GM23338 (cell line): ENCODE measurements around the gene DOCK10. TPM values are rescaled to one million over a fixed set of nuclear protein-coding genes. Genes with fewer than 3 reads are reported as not detected.

Experiments used
- ATAC-seq: fragments of 200-7000 bp; cut with Tn5 transposase; 3 replicates; pipeline ENCODE4 v1.9.1; 2020
- DNase-seq: peaks from one replicate; pipeline ENCODE4 v3.0.0-alpha.2; 2015; ENCODE audit warnings: low spot score
- H2AFZ ChIP-seq: fragments of 200-600 bp; sonication (generic); 2 replicates; pipeline ENCODE4 v1.8.0; 2016; ENCODE audit warnings: antibody characterized with exemption, mild to moderate bottlenecking, moderate library complexity
- H3F3A ChIP-seq: fragments of 200-600 bp; sonication (generic); replicated peaks from 2 replicates; pipeline ENCODE4 v1.8.0; 2017; ENCODE audit warnings: antibody characterized with exemption, mixed run types, low read depth
- H3K27ac ChIP-seq: fragments of 200-600 bp; sonication (generic); 2 replicates; pipeline ENCODE4 v1.6.1; 2016; ENCODE audit warnings: low read depth
- H3K27me3 ChIP-seq: fragments of 200-600 bp; sonication (generic); 2 replicates; pipeline ENCODE4 v1.8.0; 2016; ENCODE audit warnings: mild to moderate bottlenecking, mixed run types, moderate library complexity; ENCODE audit not compliant: insufficient read depth
- H3K36me3 ChIP-seq: fragments of 200-600 bp; sonication (generic); 2 replicates; pipeline ENCODE4 v1.8.0; 2016; ENCODE audit warnings: mild to moderate bottlenecking; ENCODE audit not compliant: insufficient read depth
- H3K4me1 ChIP-seq: fragments of 200-600 bp; sonication (generic); 2 replicates; pipeline ENCODE4 v1.8.0; 2016; ENCODE audit warnings: mild to moderate bottlenecking, moderate library complexity; ENCODE audit not compliant: insufficient read depth
- H3K4me2 ChIP-seq: fragments of 200-600 bp; sonication (generic); 2 replicates; pipeline ENCODE4 v1.7.1; 2017; ENCODE audit warnings: mixed run types
- H3K4me3 ChIP-seq: fragments of 200-600 bp; sonication (generic); 2 replicates; pipeline ENCODE4 v1.6.1; 2016; ENCODE audit warnings: mixed run types
- H3K79me2 ChIP-seq: fragments of 200-600 bp; sonication (generic); replicated peaks from 2 replicates; pipeline ENCODE4 v1.8.0; 2017; ENCODE audit warnings: mild to moderate bottlenecking; ENCODE audit not compliant: insufficient read depth
- H3K9me2 ChIP-seq: fragments of 200-600 bp; sonication (generic); 2 replicates; pipeline ENCODE4 v1.8.0; 2017; ENCODE audit not compliant: insufficient read depth
- H4K20me1 ChIP-seq: fragments of 200-600 bp; sonication (generic); replicated peaks from 2 replicates; pipeline ENCODE4 v1.8.0; 2017; ENCODE audit warnings: mild to moderate bottlenecking; ENCODE audit not compliant: insufficient read depth
- H3K27ac Mint-ChIP-seq: 2 replicates; pipeline ENCODE4 v1.8.0; 2020; ENCODE audit warnings: inconsistent platforms, mild to moderate bottlenecking, moderate library complexity, mixed read lengths
- H3K27me3 Mint-ChIP-seq: 3 replicates; pipeline ENCODE4 v1.8.0; 2022; ENCODE audit warnings: low read depth, mild to moderate bottlenecking, moderate library complexity, mixed read lengths, inconsistent platforms; ENCODE audit not compliant: insufficient read depth, poor library complexity
- H3K36me3 Mint-ChIP-seq: 3 replicates; pipeline ENCODE4 v1.8.0; 2021; ENCODE audit warnings: low read depth, mild to moderate bottlenecking, inconsistent platforms, moderate library complexity, mixed read lengths
- H3K4me1 Mint-ChIP-seq: 3 replicates; pipeline ENCODE4 v1.8.0; 2020; ENCODE audit warnings: mild to moderate bottlenecking, inconsistent platforms, mixed read lengths
- H3K4me3 Mint-ChIP-seq: 3 replicates; pipeline ENCODE4 v1.8.0; 2021; ENCODE audit warnings: moderate library complexity, mild to moderate bottlenecking, inconsistent platforms, mixed read lengths
- H3K9me3 Mint-ChIP-seq: 3 replicates; pipeline ENCODE4 v1.8.0; 2020; ENCODE audit warnings: moderate library complexity, mild to moderate bottlenecking, inconsistent platforms, mixed read lengths
- CREB1 ChIP-seq: fragments of 250-450 bp; sonication (Bioruptor Pico); IDR thresholded peaks from 2 replicates; pipeline ENCODE4 v1.5.0; 2020; ENCODE audit warnings: low read depth, mild to moderate bottlenecking, moderate library complexity
- EZH2 ChIP-seq: fragments of 200-600 bp; sonication (generic); IDR thresholded peaks from one replicate; pipeline ENCODE4 v1.8.0; 2017; ENCODE audit warnings: antibody characterized with exemption, mild to moderate bottlenecking, low read depth; ENCODE audit not compliant: unreplicated experiment
- EZH2phosphoT487 ChIP-seq: fragments of 200-600 bp; sonication (generic); IDR thresholded peaks from one replicate; pipeline ENCODE4 v1.8.1; 2018; ENCODE audit warnings: antibody characterized with exemption; ENCODE audit not compliant: unreplicated experiment
- JUNB ChIP-seq: IDR thresholded peaks from one replicate; pipeline ENCODE4 v1.6.1; 2016; ENCODE audit warnings: antibody characterized with exemption; ENCODE audit not compliant: unreplicated experiment
- NANOG ChIP-seq: IDR thresholded peaks from 2 replicates; pipeline ENCODE4 v1.6.1; 2016; ENCODE audit warnings: antibody characterized with exemption, borderline replicate concordance
- POLR2AphosphoS5 ChIP-seq: IDR thresholded peaks from 2 replicates; pipeline ENCODE4 v1.6.1; 2016; ENCODE audit warnings: antibody characterized with exemption, low read depth
- REST ChIP-seq: IDR thresholded peaks from one replicate; pipeline ENCODE4 v1.6.1; 2018; ENCODE audit warnings: antibody characterized with exemption; ENCODE audit not compliant: unreplicated experiment
- STAT1 ChIP-seq: IDR thresholded peaks from one replicate; pipeline ENCODE4 v1.6.1; 2016; ENCODE audit warnings: antibody characterized with exemption; ENCODE audit not compliant: unreplicated experiment
- ZNF331 ChIP-seq: fragments of 250-450 bp; sonication (Bioruptor Pico); IDR thresholded peaks from 2 replicates; pipeline ENCODE4 v1.5.0; 2020; ENCODE audit warnings: low read depth, mild to moderate bottlenecking, moderate library complexity
- polyA plus RNA-seq: library from polyadenylated mRNA; unstranded; fragments of >200 nt; fragmentation: Nextera tagmentation; extraction: Ambion mirVana; gene quantifications from 2 replicates; pipeline ENCODE4 v1.2.1, GENCODE V29; 2016
- total RNA-seq: library from RNA; depleted of rRNA; stranded (reverse); fragments of >200 nt; shearing (Covaris generic); gene quantifications from 2 replicates; pipeline ENCODE4 v1.2.3, GENCODE V29; 2014
- TF ChIP-seq, protein P1 (sequence below), 2 experiments: fragments of 200-600 bp in 1 of 2; sonication (generic) in 1 of 2; conservative IDR thresholded peaks; 2 replicates each; pipeline versions ENCODE4 v1.5.1 to v1.6.1; 2016 to 2017; ENCODE audit warnings: antibody characterized with exemption in 2 of 2, low read depth in 2 of 2, mild to moderate bottlenecking in 2 of 2, moderate library complexity in 1 of 2
- TF ChIP-seq, protein P2 (sequence below): IDR thresholded peaks from 2 replicates; pipeline ENCODE4 v1.6.1; 2016; ENCODE audit warnings: antibody characterized with exemption
- TF ChIP-seq, protein P3 (sequence below): fragments of 250-450 bp; sonication (Bioruptor Pico); IDR thresholded peaks from 2 replicates; pipeline ENCODE4 v1.5.0; 2020; ENCODE audit warnings: mild to moderate bottlenecking, moderate library complexity

DOCK10 gene
- total and polyA plus RNA-seq, 2 experiments from 2014 or later = 1.0 to 1.7 TPM

GRCh38 chr2:224850081-224850480 is 192.2 kb downstream of the DOCK10 start:
- H3K4me3 Mint-ChIP-seq = no peak overlapping the region
- no peaks in the 10 kb centered on the region for H3F3A ChIP-seq
- no peaks in the 10 kb centered on the region for H3K4me1 Mint-ChIP-seq
- H2AFZ ChIP-seq = no peak overlapping the region
- no peaks in the 10 kb centered on the region for H3K4me1 ChIP-seq
- H3K27me3 Mint-ChIP-seq = peaks cover 2% of the 10 kb centered on the region
- no peak overlapping the region for H3K4me3 ChIP-seq
- H4K20me1 ChIP-seq = no peaks in the 10 kb centered on the region
- no peaks in the 10 kb centered on the region for H3K36me3 Mint-ChIP-seq
- TF ChIP-seq EZH2phosphoT487 (no peak), NANOG (no peak), STAT1 (no peak), ZNF331 (CRISPR knock-in tag) (no peak), JUNB (no peak), REST (no peak), EZH2 (no peak), CREB1 (CRISPR knock-in tag) (no peak), POLR2AphosphoS5 (no peak)
- TF ChIP-seq, protein P1, sequence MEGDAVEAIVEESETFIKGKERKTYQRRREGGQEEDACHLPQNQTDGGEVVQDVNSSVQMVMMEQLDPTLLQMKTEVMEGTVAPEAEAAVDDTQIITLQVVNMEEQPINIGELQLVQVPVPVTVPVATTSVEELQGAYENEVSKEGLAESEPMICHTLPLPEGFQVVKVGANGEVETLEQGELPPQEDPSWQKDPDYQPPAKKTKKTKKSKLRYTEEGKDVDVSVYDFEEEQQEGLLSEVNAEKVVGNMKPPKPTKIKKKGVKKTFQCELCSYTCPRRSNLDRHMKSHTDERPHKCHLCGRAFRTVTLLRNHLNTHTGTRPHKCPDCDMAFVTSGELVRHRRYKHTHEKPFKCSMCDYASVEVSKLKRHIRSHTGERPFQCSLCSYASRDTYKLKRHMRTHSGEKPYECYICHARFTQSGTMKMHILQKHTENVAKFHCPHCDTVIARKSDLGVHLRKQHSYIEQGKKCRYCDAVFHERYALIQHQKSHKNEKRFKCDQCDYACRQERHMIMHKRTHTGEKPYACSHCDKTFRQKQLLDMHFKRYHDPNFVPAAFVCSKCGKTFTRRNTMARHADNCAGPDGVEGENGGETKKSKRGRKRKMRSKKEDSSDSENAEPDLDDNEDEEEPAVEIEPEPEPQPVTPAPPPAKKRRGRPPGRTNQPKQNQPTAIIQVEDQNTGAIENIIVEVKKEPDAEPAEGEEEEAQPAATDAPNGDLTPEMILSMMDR (conservative IDR thresholded peaks at IDR 0.05; ENCODE audit: low read depth in 2 of 2) = no peak
- TF ChIP-seq, protein P2, sequence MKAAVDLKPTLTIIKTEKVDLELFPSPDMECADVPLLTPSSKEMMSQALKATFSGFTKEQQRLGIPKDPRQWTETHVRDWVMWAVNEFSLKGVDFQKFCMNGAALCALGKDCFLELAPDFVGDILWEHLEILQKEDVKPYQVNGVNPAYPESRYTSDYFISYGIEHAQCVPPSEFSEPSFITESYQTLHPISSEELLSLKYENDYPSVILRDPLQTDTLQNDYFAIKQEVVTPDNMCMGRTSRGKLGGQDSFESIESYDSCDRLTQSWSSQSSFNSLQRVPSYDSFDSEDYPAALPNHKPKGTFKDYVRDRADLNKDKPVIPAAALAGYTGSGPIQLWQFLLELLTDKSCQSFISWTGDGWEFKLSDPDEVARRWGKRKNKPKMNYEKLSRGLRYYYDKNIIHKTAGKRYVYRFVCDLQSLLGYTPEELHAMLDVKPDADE = no peak
- TF ChIP-seq, protein P3, sequence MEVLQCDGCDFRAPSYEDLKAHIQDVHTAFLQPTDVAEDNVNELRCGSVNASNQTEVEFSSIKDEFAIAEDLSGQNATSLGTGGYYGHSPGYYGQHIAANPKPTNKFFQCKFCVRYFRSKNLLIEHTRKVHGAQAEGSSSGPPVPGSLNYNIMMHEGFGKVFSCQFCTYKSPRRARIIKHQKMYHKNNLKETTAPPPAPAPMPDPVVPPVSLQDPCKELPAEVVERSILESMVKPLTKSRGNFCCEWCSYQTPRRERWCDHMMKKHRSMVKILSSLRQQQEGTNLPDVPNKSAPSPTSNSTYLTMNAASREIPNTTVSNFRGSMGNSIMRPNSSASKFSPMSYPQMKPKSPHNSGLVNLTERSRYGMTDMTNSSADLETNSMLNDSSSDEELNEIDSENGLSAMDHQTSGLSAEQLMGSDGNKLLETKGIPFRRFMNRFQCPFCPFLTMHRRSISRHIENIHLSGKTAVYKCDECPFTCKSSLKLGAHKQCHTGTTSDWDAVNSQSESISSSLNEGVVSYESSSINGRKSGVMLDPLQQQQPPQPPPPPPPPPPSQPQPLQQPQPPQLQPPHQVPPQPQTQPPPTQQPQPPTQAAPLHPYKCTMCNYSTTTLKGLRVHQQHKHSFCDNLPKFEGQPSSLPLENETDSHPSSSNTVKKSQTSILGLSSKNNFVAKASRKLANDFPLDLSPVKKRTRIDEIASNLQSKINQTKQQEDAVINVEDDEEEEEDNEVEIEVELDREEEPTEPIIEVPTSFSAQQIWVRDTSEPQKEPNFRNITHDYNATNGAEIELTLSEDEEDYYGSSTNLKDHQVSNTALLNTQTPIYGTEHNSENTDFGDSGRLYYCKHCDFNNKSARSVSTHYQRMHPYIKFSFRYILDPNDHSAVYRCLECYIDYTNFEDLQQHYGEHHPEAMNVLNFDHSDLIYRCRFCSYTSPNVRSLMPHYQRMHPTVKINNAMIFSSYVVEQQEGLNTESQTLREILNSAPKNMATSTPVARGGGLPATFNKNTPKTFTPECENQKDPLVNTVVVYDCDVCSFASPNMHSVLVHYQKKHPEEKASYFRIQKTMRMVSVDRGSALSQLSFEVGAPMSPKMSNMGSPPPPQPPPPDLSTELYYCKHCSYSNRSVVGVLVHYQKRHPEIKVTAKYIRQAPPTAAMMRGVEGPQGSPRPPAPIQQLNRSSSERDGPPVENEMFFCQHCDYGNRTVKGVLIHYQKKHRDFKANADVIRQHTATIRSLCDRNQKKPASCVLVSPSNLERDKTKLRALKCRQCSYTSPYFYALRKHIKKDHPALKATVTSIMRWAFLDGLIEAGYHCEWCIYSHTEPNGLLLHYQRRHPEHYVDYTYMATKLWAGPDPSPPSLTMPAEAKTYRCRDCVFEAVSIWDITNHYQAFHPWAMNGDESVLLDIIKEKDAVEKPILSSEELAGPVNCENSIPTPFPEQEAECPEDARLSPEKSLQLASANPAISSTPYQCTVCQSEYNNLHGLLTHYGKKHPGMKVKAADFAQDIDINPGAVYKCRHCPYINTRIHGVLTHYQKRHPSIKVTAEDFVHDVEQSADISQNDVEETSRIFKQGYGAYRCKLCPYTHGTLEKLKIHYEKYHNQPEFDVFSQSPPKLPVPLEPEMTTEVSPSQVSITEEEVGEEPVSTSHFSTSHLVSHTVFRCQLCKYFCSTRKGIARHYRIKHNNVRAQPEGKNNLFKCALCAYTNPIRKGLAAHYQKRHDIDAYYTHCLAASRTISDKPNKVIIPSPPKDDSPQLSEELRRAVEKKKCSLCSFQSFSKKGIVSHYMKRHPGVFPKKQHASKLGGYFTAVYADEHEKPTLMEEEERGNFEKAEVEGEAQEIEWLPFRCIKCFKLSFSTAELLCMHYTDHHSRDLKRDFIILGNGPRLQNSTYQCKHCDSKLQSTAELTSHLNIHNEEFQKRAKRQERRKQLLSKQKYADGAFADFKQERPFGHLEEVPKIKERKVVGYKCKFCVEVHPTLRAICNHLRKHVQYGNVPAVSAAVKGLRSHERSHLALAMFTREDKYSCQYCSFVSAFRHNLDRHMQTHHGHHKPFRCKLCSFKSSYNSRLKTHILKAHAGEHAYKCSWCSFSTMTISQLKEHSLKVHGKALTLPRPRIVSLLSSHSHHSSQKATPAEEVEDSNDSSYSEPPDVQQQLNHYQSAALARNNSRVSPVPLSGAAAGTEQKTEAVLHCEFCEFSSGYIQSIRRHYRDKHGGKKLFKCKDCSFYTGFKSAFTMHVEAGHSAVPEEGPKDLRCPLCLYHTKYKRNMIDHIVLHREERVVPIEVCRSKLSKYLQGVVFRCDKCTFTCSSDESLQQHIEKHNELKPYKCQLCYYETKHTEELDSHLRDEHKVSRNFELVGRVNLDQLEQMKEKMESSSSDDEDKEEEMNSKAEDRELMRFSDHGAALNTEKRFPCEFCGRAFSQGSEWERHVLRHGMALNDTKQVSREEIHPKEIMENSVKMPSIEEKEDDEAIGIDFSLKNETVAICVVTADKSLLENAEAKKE (CRISPR knock-in tag) = no peak
- H3K79me2 ChIP-seq = no peaks in the 10 kb centered on the region
- H3K36me3 ChIP-seq = no peaks in the 10 kb centered on the region
- no peak overlapping the region for H3K4me2 ChIP-seq
- no peaks in the 10 kb centered on the region for H3K9me3 Mint-ChIP-seq
- no peak overlapping the region for H3K27ac Mint-ChIP-seq
- H3K27ac ChIP-seq = no peak overlapping the region
- no peaks in the 10 kb centered on the region for H3K27me3 ChIP-seq
- DNase-seq (no peak), ATAC-seq (no peak)
- no peaks in the 10 kb centered on the region for H3K9me2 ChIP-seq
